K562 (cell line): Measurements from ENCODE around the gene COX7A2. TPM values are rescaled to one million over a fixed set of nuclear protein-coding genes. Genes with fewer than 3 reads are reported as not detected.

Experiments used
- BDP1 ChIP-seq: IDR thresholded peaks from 3 replicates; pipeline ENCODE4 v1.6.1; 2011; ENCODE audit not compliant: insufficient read length, insufficient read depth
- CREM ChIP-seq: IDR thresholded peaks from 2 replicates; pipeline ENCODE4 v1.6.1; 2014; ENCODE audit warnings: antibody characterized with exemption, low read depth
- NR2C2 ChIP-seq, 2 experiments: fragments of 200-800 bp in 1 of 2; sonication (Bioruptor generic) in 1 of 2; sonication (generic) in 1 of 2; formaldehyde crosslinking in 1 of 2; IDR thresholded peaks; 2 replicates each; pipeline versions ENCODE4 v1.6.1 to v1.8.0; 2016 to 2022; ENCODE audit warnings: mild to moderate bottlenecking in 1 of 2, missing compliant biosample characterization in 1 of 2, missing genetic modification characterization in 1 of 2, missing genetic modification reagents in 1 of 2
- SMC3 ChIP-seq: conservative IDR thresholded peaks from 2 replicates; pipeline ENCODE4 v1.6.1; 2011; ENCODE audit warnings: low read depth, low read length, improper control_type of control experiment; ENCODE audit not compliant: insufficient read depth
- STAG1 ChIP-seq: sonication (generic); formaldehyde crosslinking; IDR thresholded peaks from 2 replicates; pipeline ENCODE4 v1.5.0; 2020; ENCODE audit warnings: missing genetic modification reagents, borderline replicate concordance
- STAT5A ChIP-seq: IDR thresholded peaks from 2 replicates; pipeline ENCODE4 v1.6.1; 2012; ENCODE audit warnings: low read length, inconsistent platforms, borderline replicate concordance
- TAF9B ChIP-seq: fragments of 450-650 bp; IDR thresholded peaks from 2 replicates; pipeline ENCODE4 v1.6.1; 2018; ENCODE audit warnings: mild to moderate bottlenecking; ENCODE audit not compliant: partially characterized antibody
- TCF7L2 ChIP-seq: fragments of 150-350 bp; IDR thresholded peaks from 2 replicates; pipeline ENCODE4 v1.6.1; 2016; ENCODE audit warnings: low read depth, mild to moderate bottlenecking, low read length, moderate library complexity
- XRCC5 ChIP-seq: fragments of 200-400 bp; formaldehyde crosslinking; IDR thresholded peaks from 2 replicates; pipeline ENCODE4 v1.6.1; 2017; ENCODE audit warnings: low read depth, mild to moderate bottlenecking, low read length
- polyA plus RNA-seq, 8 experiments: library from polyadenylated mRNA; depleted of rRNA in 4 of 8; stranded (reverse) in 5 of 8; unstranded in 3 of 8; fragments of >200 nt; fragmentation: Nextera tagmentation in 2 of 8; fragmentation: Illumina TruSeq in 1 of 8; extraction: Ambion mirVana in 2 of 8; extraction: Trizol in 1 of 8; gene quantifications; 2 replicates each; pipeline versions ENCODE4 v1.2.1 to v1.2.3, GENCODE V29; 2011 to 2014; ENCODE audit warnings: inconsistent platforms in 1 of 8, missing spikeins in 1 of 8
- total RNA-seq, 7 experiments: library from RNA; depleted of rRNA in 6 of 7; stranded (reverse); fragments of >200 nt in 6 of 7; fragmentation: Illumina TruSeq in 2 of 7; extraction: Trizol in 2 of 7; gene quantifications; 2 replicates each; pipeline versions ENCODE4 v1.2.1 to v1.2.3, GENCODE V29; 2011 to 2021; ENCODE audit warnings: low replicate concordance in 1 of 7
- TF ChIP-seq, protein P1 (sequence below): IDR thresholded peaks from 3 replicates; pipeline ENCODE4 v1.6.1; 2011; ENCODE audit warnings: borderline replicate concordance, mild to moderate bottlenecking, moderate library complexity; ENCODE audit not compliant: insufficient read length; ENCODE audit errors: extremely low read depth
- TF ChIP-seq, protein P2 (sequence below), 2 experiments: fragments of 450-650 bp; formaldehyde crosslinking in 1 of 2; IDR thresholded peaks; 2 replicates each; pipeline versions ENCODE4 v1.4.0 to v1.6.1; 2014 to 2020; ENCODE audit warnings: mild to moderate bottlenecking in 2 of 2, borderline replicate concordance in 1 of 2, low read depth in 1 of 2
- TF ChIP-seq, protein P3 (sequence below): fragments of 250-450 bp; sonication (Bioruptor Pico); IDR thresholded peaks from 2 replicates; pipeline ENCODE4 v1.4.0; 2020; ENCODE audit warnings: mild to moderate bottlenecking, moderate library complexity

COX7A2 gene
- total and polyA plus RNA-seq, 9 of the 15 experiments (the other 6 are each of a cell fraction or from before 2014, with no cell fraction given): 234 to 2,216 (median 585) TPM

- TF ChIP-seq STAT5A (no peak), TAF9B (no peak), STAG1 (peak; percentile 24; the same call in 1 of the 2 replicates), BDP1 (no peak), CREM (0 out of 2 replicates have a peak, but pooled peaks have one; percentile 26), SMC3 (peak; percentile 71; the same call in 1 of the 2 replicates), XRCC5 (0 out of 2 replicates have a peak, but pooled peaks have one; percentile 12), TCF7L2 (no peak), NR2C2 (CRISPR knock-in tag; IDR thresholded peaks at IDR 0.05) (no peak), NR2C2 (tag; IDR thresholded peaks at IDR 0.05) (peak; percentile 79)
- TF ChIP-seq, protein P1, sequence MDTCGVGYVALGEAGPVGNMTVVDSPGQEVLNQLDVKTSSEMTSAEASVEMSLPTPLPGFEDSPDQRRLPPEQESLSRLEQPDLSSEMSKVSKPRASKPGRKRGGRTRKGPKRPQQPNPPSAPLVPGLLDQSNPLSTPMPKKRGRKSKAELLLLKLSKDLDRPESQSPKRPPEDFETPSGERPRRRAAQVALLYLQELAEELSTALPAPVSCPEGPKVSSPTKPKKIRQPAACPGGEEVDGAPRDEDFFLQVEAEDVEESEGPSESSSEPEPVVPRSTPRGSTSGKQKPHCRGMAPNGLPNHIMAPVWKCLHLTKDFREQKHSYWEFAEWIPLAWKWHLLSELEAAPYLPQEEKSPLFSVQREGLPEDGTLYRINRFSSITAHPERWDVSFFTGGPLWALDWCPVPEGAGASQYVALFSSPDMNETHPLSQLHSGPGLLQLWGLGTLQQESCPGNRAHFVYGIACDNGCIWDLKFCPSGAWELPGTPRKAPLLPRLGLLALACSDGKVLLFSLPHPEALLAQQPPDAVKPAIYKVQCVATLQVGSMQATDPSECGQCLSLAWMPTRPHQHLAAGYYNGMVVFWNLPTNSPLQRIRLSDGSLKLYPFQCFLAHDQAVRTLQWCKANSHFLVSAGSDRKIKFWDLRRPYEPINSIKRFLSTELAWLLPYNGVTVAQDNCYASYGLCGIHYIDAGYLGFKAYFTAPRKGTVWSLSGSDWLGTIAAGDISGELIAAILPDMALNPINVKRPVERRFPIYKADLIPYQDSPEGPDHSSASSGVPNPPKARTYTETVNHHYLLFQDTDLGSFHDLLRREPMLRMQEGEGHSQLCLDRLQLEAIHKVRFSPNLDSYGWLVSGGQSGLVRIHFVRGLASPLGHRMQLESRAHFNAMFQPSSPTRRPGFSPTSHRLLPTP: no peak
- TF ChIP-seq, protein P2, sequence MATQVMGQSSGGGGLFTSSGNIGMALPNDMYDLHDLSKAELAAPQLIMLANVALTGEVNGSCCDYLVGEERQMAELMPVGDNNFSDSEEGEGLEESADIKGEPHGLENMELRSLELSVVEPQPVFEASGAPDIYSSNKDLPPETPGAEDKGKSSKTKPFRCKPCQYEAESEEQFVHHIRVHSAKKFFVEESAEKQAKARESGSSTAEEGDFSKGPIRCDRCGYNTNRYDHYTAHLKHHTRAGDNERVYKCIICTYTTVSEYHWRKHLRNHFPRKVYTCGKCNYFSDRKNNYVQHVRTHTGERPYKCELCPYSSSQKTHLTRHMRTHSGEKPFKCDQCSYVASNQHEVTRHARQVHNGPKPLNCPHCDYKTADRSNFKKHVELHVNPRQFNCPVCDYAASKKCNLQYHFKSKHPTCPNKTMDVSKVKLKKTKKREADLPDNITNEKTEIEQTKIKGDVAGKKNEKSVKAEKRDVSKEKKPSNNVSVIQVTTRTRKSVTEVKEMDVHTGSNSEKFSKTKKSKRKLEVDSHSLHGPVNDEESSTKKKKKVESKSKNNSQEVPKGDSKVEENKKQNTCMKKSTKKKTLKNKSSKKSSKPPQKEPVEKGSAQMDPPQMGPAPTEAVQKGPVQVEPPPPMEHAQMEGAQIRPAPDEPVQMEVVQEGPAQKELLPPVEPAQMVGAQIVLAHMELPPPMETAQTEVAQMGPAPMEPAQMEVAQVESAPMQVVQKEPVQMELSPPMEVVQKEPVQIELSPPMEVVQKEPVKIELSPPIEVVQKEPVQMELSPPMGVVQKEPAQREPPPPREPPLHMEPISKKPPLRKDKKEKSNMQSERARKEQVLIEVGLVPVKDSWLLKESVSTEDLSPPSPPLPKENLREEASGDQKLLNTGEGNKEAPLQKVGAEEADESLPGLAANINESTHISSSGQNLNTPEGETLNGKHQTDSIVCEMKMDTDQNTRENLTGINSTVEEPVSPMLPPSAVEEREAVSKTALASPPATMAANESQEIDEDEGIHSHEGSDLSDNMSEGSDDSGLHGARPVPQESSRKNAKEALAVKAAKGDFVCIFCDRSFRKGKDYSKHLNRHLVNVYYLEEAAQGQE (IDR thresholded peaks at IDR 0.05; ENCODE audit: borderline replicate concordance): peak; percentile 75; the same call in 1 of the 2 replicates
- TF ChIP-seq, protein P2 (CRISPR knock-in tag; IDR thresholded peaks at IDR 0.05; ENCODE audit: low read depth): no peak
- TF ChIP-seq, protein P3, sequence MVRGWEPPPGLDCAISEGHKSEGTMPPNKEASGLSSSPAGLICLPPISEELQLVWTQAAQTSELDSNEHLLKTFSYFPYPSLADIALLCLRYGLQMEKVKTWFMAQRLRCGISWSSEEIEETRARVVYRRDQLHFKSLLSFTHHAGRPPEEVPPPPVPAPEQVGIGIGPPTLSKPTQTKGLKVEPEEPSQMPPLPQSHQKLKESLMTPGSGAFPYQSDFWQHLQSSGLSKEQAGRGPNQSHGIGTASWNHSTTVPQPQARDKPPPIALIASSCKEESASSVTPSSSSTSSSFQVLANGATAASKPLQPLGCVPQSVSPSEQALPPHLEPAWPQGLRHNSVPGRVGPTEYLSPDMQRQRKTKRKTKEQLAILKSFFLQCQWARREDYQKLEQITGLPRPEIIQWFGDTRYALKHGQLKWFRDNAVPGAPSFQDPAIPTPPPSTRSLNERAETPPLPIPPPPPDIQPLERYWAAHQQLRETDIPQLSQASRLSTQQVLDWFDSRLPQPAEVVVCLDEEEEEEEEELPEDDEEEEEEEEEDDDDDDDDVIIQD (CRISPR knock-in tag): no peak
Measured at GRCh38 chr6:75208298-75209183, 35.1 kb downstream of the COX7A2 start (continued).
